Measurements from ENCODE around the gene WDR83. TPM values are rescaled to one million over a fixed set of nuclear protein-coding genes. Genes with fewer than 3 reads are reported as not detected.

The WDR83 gene
- total and polyA plus RNA-seq, 2 of the 8 experiments (the other 6 are each of a cell fraction or from before 2014, with no cell fraction given): 12.6 to 15.3 TPM

DNA sequence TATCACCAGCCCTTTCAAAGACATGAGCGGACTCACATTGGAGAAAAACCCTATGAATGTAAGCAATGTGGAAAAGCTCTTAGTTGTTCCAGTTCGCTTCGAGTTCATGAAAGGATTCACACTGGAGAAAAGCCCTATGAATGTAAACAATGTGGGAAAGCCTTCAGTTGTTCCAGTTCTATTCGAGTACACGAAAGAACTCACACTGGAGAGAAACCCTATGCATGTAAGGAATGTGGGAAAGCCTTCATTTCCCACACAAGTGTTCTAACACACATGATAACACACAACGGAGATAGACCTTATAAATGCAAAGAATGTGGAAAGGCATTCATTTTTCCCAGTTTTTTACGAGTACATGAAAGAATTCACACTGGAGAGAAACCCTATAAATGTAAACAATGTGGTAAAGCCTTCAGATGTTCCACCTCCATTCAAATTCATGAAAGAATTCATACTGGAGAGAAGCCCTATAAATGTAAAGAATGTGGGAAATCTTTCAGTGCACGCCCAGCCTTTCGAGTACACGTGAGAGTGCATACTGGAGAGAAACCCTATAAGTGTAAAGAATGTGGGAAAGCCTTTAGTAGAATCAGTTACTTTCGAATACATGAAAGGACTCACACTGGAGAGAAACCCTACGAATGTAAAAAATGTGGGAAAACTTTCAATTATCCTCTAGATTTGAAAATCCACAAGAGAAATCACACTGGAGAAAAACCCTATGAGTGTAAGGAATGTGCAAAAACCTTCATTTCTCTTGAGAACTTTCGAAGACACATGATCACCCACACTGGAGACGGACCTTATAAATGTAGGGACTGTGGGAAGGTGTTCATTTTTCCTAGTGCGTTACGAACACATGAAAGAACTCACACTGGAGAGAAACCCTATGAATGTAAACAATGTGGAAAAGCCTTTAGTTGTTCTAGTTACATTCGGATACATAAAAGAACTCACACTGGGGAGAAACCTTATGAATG is 38.3 kb upstream of the WDR83 start:
- no peak overlapping the region for H3K27ac ChIP-seq (ENCODE audit: low read depth, low read length)
- no peak overlapping the region for H4K91ac ChIP-seq (replicated peaks; ENCODE audit: insufficient read length, low read length)
- no peaks in the 10 kb centered on the region for H3K27me3 ChIP-seq (replicated peaks in 1 of 4; ENCODE audit: control insufficient read depth in 3 of 4, extremely low read depth in 1 of 4, insufficient read depth in 3 of 4, low read length in 3 of 4)
- H2BK12ac ChIP-seq (ENCODE audit: low read depth, low read length): no peak overlapping the region
- DNase-seq (ENCODE audit: low read depth in 1 of 2, low spot score in 2 of 2) (no peak), FAIRE-seq (no peak)
- H3K36me3 ChIP-seq (ENCODE audit: control insufficient read depth in 2 of 4, insufficient read depth in 4 of 4, low read length in 3 of 4): peaks cover 9 to 74% (median 52%) of the 10 kb centered on the region in 4 experiments
- peak overlapping the region in 1 of 4 experiments; percentile 17; a peak in 1 of 8 replicates for H3K4me3 ChIP-seq (ENCODE audit: extremely low read depth in 1 of 4, insufficient read depth in 2 of 4, low read depth in 3 of 4, low read length in 4 of 4)
- no peak overlapping the region for H3K18ac ChIP-seq (ENCODE audit: extremely low read depth, low read length)
- no peak overlapping the region for H2BK15ac ChIP-seq (ENCODE audit: low read length)
- no peak overlapping the region for H3K4ac ChIP-seq (replicated peaks; ENCODE audit: insufficient read length, low read depth, low read length)
- no peaks in the 10 kb centered on the region for H3K23me2 ChIP-seq (ENCODE audit: low read depth, low read length)
- H2BK20ac ChIP-seq (ENCODE audit: low read length): no peak overlapping the region
- H2AFZ ChIP-seq (ENCODE audit: low read length): no peak overlapping the region
- no peak overlapping the region for H3K14ac ChIP-seq (ENCODE audit: insufficient read length)
- 95% methylated on average over 17 of the region's 17 CpGs; no CpG with 5 or more reads in 1 of the 2 experiments for WGBS, 2 experiments (ENCODE audit: extremely low coverage in 1 of 2, insufficient coverage in 1 of 2, insufficient read length in 1 of 2, insufficient replicate concordance in 2 of 2, low coverage in 1 of 2, low lambda C conversion rate in 2 of 2, missing lambda C conversion rate in 1 of 2)
- H2AK5ac ChIP-seq (ENCODE audit: low read depth, low read length): no peak overlapping the region
- H3K79me1 ChIP-seq (ENCODE audit: low read depth, low read length): no peaks in the 10 kb centered on the region
- no peak overlapping the region for H2BK5ac ChIP-seq (ENCODE audit: low read depth, low read length)
- ChIA-PET CTCF (ENCODE audit: partially characterized antibody) (no interaction called here), POLR2A (ENCODE audit: partially characterized antibody) (interaction anchor here (0.6 to 1.0 kb wide), 2 partner anchors 10 to 47 kb away, joined by 3 read pairs; no protein-coding TSS in a partner anchor)
- no peak overlapping the region for H4K5ac ChIP-seq (ENCODE audit: insufficient read length, low read depth, low read length)
- no peaks in the 10 kb centered on the region for H3K4me1 ChIP-seq (replicated peaks in 1 of 4; ENCODE audit: control insufficient read depth in 3 of 4, insufficient read depth in 4 of 4, low read length in 3 of 4)
- peaks cover 34 to 39% of the 10 kb centered on the region in 2 experiments for H3K9me3 ChIP-seq (ENCODE audit: insufficient read depth in 2 of 2, low read depth in 1 of 2, low read length in 1 of 2)
- H3K23ac ChIP-seq (ENCODE audit: insufficient read length): no peak overlapping the region
- no peak overlapping the region for H2BK120ac ChIP-seq (replicated peaks; ENCODE audit: low read depth, low read length)
- no peak overlapping the region for H3K9ac ChIP-seq (replicated peaks in 1 of 4; ENCODE audit: extremely low read depth in 1 of 4, low read depth in 3 of 4, low read length in 3 of 4)
- H3K4me2 ChIP-seq (ENCODE audit: insufficient read depth in 1 of 2, low read depth in 2 of 2, low read length in 2 of 2): no peak overlapping the region
- H3K56ac ChIP-seq (replicated peaks; ENCODE audit: insufficient read length, low read depth, low read length): no peak overlapping the region
- H4K20me1 ChIP-seq (replicated peaks in 1 of 2; ENCODE audit: control insufficient read depth in 1 of 2, insufficient read depth in 2 of 2, low read length in 2 of 2): no peaks in the 10 kb centered on the region
- no peak overlapping the region; the same call in 1 of the 2 replicates for H4K8ac ChIP-seq (ENCODE audit: extremely low read depth, insufficient read depth, low read length)
- TF ChIP-seq SIN3A (conservative IDR thresholded peaks at IDR 0.05 in 1 of 2, IDR thresholded peaks at IDR 0.05 in 1 of 2; ENCODE audit: low read depth in 1 of 2, low read length in 2 of 2): no peak
- TF ChIP-seq, protein P1, sequence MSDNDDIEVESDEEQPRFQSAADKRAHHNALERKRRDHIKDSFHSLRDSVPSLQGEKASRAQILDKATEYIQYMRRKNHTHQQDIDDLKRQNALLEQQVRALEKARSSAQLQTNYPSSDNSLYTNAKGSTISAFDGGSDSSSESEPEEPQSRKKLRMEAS (IDR thresholded peaks at IDR 0.05): no peak
- peak; percentile 71 for TF ChIP-seq ZNF274 (IDR thresholded peaks at IDR 0.05; ENCODE audit: borderline replicate concordance, extremely low read depth, low read length)
- TF ChIP-seq TCF12 (IDR thresholded peaks at IDR 0.05; ENCODE audit: low read depth, low read length): 0 out of 2 replicates have a peak, but pooled peaks have one; percentile 39
- H3K79me2 ChIP-seq (ENCODE audit: control insufficient read depth in 1 of 2, insufficient read depth in 2 of 2, low read length in 2 of 2): peaks cover 0 to 2% of the 10 kb centered on the region in 2 experiments; a peak in 1 of 4 replicates

All from H1 (cell line).